Measurements from ENCODE around the gene LRPAP1.

LRPAP1 gene

DNA sequence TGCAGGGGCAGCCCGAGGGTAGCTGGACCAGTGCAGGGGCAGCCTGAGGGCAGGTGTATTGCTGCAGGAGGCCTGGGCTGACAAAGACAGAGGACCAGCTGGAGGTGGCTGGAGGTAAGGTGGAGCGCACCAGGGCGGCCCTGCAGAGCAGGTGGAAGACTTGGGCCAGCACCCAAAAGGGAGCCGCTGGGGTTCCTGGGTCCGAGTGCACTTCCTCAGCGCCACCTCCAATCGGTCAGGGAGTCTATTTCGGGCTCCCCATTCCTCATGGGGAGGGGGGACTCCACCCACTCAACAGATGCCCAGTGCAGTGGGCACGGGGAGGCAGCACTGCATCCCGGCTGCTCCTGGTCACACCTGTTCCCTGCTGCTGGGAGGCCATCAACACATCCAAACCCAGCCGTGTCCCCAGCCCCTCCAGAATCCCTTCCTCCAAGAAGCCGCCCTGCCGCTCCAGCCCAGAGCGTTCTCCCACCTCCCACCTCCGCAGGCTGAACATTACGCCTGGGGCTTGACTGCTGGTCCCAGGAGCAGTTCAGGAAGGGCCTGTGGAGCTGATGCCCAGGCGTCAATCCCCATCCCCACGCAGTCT, 1.5 kb downstream of the LRPAP1 start:
- no peak for DNase-seq

- no peak for DNase-seq
These were observed 2.2 kb downstream of the LRPAP1 start for GRCh38 chr4:3530051-3530450.

DNA sequence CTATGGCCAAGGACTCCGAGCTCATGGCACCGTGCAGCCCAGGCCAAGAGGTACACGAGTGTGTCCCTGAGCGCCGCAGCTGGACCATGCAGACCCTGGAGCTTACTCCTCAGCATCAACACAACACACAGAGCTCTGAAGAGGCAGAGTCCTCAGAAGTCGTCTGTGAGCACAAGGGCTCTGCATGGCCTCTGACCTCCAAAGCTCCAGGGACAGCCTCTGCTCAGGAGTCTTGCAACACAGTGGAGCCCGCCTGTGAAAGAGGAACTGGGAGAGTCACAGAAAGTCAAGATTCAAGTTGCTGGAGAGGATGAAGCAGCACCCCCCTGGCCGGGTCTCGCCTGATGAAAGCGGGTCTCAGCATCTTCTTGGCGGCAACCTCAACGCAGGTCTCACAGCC, 2.9 kb downstream of the LRPAP1 start:
- DNase-seq, result peak; percentile 12 to 31

DNA sequence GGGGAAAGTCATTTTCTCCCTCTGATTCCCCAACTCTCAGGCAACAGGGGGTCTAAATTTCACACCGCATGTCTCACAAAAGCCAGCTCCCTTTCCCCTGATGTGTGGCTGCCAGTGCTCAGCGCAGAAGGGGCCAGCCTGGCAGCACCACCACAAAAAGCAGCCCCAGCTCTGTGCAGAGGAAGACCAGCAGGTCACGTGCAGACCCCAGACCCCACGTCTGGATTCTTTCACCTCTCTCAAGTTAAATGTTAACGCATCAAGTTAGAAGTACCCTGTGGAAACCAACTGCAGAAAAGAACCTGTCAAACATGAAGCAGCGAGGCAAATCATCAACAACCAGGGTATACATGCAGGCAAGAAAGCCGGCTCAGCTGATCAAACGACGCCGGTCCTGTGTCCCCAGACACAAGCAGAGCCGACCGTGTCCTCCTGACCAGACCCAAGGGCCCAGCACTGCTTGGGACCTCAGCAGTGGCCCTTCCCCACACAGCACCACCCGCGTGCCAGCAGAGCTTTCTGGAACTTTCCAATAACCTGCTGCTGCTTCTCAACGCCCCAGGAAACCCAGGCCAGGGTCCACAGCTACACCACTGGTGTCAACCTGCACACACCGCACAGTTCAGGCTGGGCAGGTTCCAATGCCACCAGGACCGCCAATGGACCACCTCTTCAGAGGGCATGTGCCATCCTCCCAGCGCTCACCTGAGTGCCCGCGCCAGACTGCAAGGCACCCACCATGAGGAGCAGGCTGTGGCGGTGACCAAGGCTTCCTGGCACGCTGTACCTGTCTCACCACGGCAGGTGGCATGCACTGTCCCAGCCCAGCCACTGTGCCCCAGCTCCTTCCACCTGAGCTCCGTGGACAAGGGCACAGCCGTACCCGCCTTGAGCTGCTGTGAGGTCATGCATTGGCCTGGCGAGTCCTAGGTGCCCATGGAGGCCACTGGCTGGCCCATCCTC, 4.0 kb downstream of the LRPAP1 start:
- DNase-seq, result no peak

DNA sequence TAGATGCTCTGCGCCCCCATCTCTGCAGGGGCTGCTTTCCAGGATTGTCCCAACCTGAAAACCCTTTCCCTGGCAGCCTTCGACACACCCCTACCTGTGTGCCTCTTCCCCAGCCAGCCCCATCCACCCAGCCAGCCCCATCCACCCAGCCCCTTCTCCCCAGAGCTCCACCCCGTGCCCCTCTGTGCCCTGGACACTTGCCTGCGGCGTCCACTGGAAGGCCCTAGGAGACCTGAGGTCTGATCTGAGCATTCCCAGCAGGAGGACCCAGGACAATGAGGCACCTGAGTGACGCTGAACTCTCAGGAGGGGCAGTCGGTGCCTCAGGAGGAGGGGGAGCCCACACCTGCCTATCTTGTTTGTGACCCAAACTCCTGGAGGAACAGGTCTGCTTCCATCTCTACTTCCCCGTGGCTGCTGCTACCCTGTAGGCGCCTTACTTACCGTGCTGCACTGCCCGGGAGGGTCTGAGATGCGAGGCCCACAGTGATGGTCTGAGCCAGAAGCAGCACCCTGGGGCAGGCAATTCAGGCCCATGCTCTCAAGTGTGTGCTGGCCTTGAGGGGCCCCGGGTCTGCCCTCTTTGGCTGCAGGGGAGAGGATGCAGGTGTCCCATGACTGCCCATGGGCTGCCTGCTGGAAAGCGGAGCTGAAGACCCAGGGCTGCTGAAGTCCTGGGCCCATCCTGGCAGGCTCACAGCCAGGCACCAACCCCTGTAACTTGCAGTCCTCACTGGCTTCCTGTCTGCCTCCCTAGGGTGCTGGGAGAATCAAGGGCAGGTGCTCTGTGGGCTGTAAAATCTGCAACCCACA, 4.9 kb downstream of the LRPAP1 start:
- DNase-seq, result no peak

- no peak for DNase-seq
These were observed 5.8 kb downstream of the LRPAP1 start for GRCh38 chr4:3526456-3526855.

DNA sequence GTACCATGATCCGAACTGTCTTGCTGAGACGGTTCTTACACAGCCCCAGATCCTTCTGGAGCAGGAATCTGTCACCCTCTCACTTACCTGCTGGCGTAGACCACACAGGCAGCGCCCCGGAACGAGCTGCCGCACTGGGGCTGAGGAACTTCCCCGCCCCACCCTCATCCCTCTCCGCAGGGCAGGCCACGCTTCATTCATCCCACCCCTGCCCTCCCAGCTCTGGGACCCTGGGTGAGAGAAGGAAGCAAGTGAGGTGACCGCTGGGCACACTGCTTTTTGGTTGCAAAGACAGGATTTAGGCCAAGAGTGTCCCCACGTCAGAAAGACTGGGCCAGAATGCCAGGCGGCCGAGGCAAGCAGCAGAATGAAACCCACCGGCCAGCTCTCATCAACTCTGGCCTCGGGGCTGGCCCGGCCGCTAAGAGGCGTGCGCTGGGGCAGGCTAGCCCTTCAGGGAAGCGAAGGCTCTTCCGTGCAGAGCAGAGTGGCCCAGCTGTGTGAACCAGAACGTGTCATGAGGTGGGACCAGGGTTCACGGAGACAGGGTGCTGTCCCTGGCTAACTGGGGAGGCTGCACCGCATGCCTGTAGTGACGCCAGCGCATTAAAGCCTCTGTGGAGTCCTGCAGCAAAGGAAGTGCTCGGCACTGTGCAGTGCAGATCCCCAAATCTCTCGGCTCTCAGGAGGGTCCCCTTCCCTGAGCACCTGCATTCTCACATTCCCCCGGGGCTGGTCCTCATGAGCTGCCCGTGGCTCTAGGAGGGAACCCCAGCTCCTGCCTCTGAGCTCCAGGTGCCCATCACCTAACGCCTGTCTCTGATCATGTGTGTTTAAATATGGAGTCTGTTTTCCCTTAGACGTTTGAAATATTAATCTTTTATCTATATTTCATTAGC, 6.4 kb downstream of the LRPAP1 start:
- no peak for DNase-seq

- no peak for DNase-seq
These were observed 7.3 kb downstream of the LRPAP1 start for GRCh38 chr4:3524920-3525319.

DNA sequence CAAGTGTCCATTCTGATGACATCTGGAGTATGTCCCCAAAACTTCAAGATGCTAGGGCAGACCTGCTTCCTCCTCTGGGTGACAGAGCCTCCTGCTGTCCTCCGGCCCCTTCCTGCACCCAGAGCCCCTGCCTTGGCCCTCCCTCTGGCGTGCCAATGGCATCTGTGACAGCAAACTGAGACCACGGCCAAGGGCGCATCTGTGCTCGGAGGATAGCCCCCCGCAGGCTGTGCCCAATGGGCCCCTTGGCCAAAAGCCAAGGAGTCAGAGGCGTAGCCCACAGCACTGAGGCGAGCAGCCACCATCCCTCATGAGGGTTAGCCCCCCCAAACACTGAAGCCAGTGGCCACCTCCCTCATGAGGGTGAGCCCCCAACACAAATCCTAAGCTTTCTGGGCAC, 7.9 kb downstream of the LRPAP1 start:
- no peak for DNase-seq

GRCh38 chr4:3523628-3524221, 8.5 kb downstream of the LRPAP1 start:
- DNase-seq, result no peak

- DNase-seq, result no peak
These were observed 9.0 kb downstream of the LRPAP1 start for GRCh38 chr4:3523146-3523627.

- DNase-seq, result no peak
These were observed 9.6 kb downstream of the LRPAP1 start for GRCh38 chr4:3522651-3523050.

DNA sequence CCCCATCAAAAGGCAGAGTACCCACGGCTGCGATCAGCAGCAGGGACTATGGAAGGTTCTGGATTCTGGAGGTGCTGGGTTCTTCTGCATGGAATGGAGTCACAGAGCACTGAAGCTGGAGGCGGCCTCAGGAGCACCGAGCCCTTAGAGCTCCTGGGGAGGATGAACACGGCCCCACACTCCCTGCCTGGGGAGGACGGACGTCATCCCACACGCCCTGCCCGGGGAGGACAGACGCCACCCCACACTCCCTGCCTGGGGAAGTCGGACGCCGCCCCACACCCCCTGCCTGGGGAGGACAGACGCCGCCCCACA, 9.9 kb downstream of the LRPAP1 start:
- DNase-seq, result no peak

DNA sequence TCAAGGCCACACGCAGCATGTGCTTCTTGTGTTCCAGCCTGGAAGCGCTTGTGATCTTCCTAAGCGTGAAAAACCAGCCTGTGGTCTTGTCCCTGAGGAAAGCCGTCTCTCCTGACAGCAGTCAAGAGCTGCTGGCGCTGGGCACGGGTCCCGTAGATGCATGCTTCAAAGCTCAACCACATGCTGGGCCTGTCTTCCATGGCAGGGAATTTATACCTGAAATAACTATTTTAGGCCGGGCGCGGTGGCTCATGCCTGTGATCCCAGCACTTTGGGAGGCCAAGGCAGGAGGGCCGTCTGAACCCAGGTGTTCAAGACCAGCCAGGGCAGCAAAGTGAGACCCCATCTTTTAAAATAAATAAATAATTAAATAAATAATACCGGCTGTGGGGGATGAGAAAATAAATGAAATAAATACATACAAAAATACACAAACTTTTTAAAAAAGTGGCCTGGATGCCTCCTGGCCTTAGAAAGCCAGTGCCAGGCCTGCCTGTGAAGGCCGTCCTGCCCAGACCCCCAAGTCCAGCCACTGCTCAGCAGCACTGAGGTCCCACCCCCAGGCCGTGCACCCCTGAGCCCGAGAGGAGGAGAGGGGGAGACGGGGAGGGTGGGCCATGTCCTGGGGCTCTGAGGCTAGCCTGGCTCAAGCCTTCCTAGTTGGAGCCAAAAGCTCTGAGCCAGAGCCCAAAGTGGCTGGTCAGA, 10.4 kb downstream of the LRPAP1 start:
- DNase-seq, result no peak

DNA sequence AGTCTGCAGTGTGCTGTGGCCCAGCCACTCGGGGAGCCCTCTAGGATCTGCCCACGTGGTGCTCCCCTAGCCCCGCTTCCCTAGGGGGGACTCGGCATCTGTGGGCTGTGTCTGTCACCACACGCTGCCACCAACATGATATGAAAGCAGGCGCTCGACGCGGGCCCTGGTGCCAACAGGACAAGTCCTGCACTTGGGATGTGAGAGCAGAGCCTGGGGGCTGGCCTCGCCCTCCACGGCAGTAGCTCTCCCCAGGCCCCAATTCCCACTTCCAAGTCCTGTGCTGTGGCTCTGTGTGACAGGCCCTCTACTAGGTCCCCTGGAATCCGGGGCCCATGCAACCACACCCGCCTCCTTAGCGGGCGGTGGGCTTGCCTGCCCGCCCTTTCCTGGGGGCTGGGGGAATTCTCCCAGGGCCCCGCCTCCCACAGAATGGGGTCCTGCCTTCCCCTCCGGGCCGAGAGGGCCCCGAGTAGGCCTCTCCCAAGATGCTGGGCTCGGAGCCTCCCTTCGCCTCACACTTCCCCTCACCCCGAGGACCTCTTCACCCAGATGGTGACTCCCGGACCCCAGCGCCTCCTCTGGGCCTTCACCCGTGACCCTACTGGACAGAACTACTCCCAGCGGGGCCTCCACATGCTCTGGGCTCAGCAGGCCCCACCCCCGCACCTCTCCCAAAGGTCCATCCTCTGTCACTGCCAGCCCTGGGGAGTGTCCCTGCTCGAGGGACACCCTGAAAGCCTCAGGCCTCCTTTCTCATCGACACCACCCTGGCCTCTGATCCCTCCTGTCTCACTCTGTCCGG, 11.2 kb downstream of the LRPAP1 start:
- no peak for DNase-seq

- no peak for DNase-seq
These were observed 11.9 kb downstream of the LRPAP1 start for GRCh38 chr4:3520276-3520675.

DNA sequence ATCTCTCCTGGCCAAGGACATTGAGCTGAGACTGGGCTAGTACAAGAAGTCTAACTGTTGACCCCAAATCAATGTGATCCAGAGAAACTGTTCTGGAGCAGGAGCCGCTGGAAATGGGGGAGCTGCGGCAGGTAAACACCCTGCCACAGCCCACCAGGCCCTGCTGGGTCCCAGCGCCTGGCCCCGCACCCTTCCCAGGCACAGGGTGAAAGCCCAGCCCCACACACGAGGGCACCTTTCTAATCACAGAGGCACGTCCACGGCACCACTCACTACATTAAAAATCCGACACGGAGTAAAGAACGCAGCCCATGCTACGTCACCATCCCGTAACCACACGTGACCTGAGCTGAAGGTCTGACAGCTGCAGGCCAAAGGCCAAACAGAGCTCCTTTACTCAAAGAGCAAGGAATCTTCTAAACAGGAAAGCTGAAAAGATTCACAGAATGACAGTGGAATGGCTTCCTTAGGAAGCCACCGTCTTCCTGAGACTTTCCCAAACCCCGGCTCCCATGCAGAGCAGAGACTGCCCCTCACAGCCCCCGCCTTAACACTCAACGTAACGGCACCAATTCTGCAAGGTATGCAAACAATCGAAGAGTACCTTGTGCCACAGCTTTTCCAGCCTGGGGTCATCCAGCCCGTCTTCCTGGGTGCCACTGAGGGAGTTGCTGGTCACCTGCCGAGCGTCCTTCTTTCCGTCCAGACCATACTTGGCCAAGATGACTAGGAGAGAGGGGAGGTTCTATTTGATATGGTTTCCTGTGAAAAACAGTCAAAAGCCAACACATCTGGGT, 12.6 kb downstream of the LRPAP1 start:
- no peak for DNase-seq

DNA sequence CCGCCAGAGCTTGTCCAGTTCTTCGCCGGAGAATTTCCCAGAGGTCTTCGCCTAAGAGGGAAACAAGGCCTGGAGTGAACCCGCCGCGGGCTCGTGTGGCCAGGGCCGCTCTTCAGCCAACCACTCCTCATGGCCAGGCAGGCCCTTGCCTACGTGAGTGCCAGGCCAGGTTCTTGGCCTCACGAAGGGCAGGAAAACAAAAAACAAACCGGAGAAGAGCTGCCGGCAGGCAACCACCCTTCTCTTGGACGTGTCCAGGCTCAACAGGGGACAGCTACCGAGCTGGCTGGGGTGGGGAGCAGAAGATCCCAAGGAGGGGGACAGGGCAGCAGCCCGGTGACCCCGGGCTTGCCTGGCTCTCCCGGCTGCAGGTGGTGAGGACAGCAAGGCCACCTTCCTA, 13.3 kb downstream of the LRPAP1 start:
- DNase-seq, result no peak

GRCh38 chr4:3518511-3518880, 13.7 kb downstream of the LRPAP1 start:
- DNase-seq, result no peak

All from hippocampal formation (tissue), 2 donors.